ENCODE data around the gene CRBN. TPM values are rescaled to one million over a fixed set of nuclear protein-coding genes. Genes with fewer than 3 reads are reported as not detected.

Gene CRBN
- total and polyA plus RNA-seq, 2 of the 13 experiments (the other 11 are each of a cell fraction or from before 2014, with no cell fraction given) = 30.8 to 36.1 TPM

DNA sequence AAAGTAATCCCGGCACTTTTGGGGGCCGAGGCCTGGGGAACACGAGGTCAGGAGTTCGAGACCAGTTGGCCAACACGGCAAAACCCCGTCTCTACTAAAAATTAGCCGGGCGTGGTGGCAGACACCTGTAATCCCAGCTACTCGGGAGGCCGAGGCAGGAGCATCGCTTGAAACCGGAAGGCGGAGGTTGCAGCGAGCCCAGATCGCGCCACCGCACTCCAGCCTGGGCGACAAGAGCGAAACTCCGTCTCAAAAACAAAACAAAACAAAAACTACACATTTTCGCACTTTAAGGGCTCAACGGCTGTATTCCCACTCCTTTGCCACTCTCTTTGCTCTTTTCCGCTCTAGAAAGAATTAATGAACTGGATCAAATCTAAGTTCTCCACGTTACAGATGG, 53.5 kb downstream of the CRBN start (continued):
- TF ChIP-seq ESRRA (CRISPR knock-in tag; IDR thresholded peaks at IDR 0.05; ENCODE audit: low read depth) (no peak), RARG (CRISPR knock-in tag; IDR thresholded peaks at IDR 0.05; ENCODE audit: low read depth) (no peak), ZKSCAN1 (IDR thresholded peaks at IDR 0.05; ENCODE audit: low read length) (no peak), PAWR (CRISPR knock-in tag; IDR thresholded peaks at IDR 0.05; ENCODE audit: borderline replicate concordance) (no peak), ZNF333 (CRISPR knock-in tag; IDR thresholded peaks at IDR 0.05; ENCODE audit: borderline replicate concordance) (no peak), BCL6 (CRISPR knock-in tag; IDR thresholded peaks at IDR 0.05) (no peak), ZFP90 (CRISPR knock-in tag; IDR thresholded peaks at IDR 0.05; ENCODE audit: borderline replicate concordance) (no peak), TAF15 (IDR thresholded peaks at IDR 0.05; ENCODE audit: low read depth, low read length, poor library complexity, severe bottlenecking) (no peak), ZNF558 (CRISPR knock-in tag; IDR thresholded peaks at IDR 0.05; ENCODE audit: borderline replicate concordance) (0 out of 2 replicates have a peak, but pooled peaks have one; percentile 6), ZNF343 (CRISPR knock-in tag; IDR thresholded peaks at IDR 0.05) (no peak), TOPORS (CRISPR knock-in tag; IDR thresholded peaks at IDR 0.05) (no peak)
- TF ChIP-seq, protein P1, sequence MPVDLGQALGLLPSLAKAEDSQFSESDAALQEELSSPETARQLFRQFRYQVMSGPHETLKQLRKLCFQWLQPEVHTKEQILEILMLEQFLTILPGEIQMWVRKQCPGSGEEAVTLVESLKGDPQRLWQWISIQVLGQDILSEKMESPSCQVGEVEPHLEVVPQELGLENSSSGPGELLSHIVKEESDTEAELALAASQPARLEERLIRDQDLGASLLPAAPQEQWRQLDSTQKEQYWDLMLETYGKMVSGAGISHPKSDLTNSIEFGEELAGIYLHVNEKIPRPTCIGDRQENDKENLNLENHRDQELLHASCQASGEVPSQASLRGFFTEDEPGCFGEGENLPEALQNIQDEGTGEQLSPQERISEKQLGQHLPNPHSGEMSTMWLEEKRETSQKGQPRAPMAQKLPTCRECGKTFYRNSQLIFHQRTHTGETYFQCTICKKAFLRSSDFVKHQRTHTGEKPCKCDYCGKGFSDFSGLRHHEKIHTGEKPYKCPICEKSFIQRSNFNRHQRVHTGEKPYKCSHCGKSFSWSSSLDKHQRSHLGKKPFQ (CRISPR knock-in tag; IDR thresholded peaks at IDR 0.05; ENCODE audit: insufficient replicate concordance) = no peak

DNA sequence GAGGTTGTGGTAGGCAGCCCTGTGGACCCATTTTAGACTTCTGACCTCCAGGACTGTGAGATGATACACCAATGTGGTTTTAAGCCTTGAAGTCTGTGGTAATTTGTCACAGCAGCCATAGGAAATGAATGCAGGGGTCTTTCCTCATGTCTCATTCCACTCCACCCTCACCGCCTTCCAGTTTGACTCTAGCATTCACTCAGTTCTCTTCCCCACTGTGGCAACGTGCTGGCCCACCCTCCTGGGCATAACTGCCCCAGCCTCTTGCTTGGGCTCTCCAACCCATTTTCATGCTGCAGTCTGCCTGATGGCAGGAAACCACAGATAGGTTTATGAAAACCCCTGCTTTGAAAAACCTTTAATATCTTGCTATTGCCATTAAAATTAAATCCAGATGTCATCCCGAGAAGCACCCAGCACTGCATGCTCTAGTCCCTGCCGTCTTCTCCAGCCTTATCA, 60.1 kb downstream of the CRBN start:
- no peak for DNase-seq (ENCODE audit: low spot score)
- no peak for ATAC-seq
- no peaks in the 10 kb centered on the region for H3K9me3 ChIP-seq (ENCODE audit: low read length)
- no peaks in the 10 kb centered on the region for H3K27me3 ChIP-seq (ENCODE audit: control insufficient read depth in 1 of 2, insufficient read depth in 2 of 2, low read length in 2 of 2)
- no peak overlapping the region for H3K27ac ChIP-seq (ENCODE audit: extremely low read length, insufficient read depth, low read length)
- H4K20me1 ChIP-seq (ENCODE audit: insufficient read depth, low read length) = no peaks in the 10 kb centered on the region
- BruUV-seq (replicated peaks) = no TSS peak
- 32% methylated on average over 4 of the region's 4 CpGs for whole genome bisulfite sequencing (ENCODE audit: low lambda C conversion rate)
- no peak overlapping the region for H3K9ac ChIP-seq (ENCODE audit: insufficient read depth, low read depth, low read length)
- in situ Hi-C loops (cut with HindIII; ENCODE audit: extremely low pct_ligation_motif_present, low pct_unique_long_range_greater_than_20kb) = no loop called here
- no peaks in the 10 kb centered on the region for H3K4me1 ChIP-seq (ENCODE audit: insufficient read depth, low read length)
- no peaks in the 10 kb centered on the region for H3K36me3 ChIP-seq (replicated peaks in 1 of 2; ENCODE audit: control insufficient read depth in 1 of 2, insufficient read depth in 2 of 2, low read length in 2 of 2)
- ChIA-PET POLR2A (no interaction called here), CTCF (ENCODE audit: low intra/inter-chr PET ratio, low total read pairs) (no interaction called here)
- no peak overlapping the region for H2AFZ ChIP-seq (ENCODE audit: low read length)
- H3K4me2 ChIP-seq (ENCODE audit: low read depth, low read length) = no peak overlapping the region
- H3K79me2 ChIP-seq (ENCODE audit: insufficient read depth, low read length) = no peaks in the 10 kb centered on the region
- no peak for FAIRE-seq
- intact Hi-C loops (cut with micrococcal nuclease; ENCODE audit: unreplicated experiment) = no loop called here
- no peak overlapping the region for H3K4me3 ChIP-seq (replicated peaks in 1 of 3; ENCODE audit: insufficient read depth in 1 of 3, low read depth in 2 of 3, low read length in 3 of 3)
- TF ChIP-seq, protein P2, sequence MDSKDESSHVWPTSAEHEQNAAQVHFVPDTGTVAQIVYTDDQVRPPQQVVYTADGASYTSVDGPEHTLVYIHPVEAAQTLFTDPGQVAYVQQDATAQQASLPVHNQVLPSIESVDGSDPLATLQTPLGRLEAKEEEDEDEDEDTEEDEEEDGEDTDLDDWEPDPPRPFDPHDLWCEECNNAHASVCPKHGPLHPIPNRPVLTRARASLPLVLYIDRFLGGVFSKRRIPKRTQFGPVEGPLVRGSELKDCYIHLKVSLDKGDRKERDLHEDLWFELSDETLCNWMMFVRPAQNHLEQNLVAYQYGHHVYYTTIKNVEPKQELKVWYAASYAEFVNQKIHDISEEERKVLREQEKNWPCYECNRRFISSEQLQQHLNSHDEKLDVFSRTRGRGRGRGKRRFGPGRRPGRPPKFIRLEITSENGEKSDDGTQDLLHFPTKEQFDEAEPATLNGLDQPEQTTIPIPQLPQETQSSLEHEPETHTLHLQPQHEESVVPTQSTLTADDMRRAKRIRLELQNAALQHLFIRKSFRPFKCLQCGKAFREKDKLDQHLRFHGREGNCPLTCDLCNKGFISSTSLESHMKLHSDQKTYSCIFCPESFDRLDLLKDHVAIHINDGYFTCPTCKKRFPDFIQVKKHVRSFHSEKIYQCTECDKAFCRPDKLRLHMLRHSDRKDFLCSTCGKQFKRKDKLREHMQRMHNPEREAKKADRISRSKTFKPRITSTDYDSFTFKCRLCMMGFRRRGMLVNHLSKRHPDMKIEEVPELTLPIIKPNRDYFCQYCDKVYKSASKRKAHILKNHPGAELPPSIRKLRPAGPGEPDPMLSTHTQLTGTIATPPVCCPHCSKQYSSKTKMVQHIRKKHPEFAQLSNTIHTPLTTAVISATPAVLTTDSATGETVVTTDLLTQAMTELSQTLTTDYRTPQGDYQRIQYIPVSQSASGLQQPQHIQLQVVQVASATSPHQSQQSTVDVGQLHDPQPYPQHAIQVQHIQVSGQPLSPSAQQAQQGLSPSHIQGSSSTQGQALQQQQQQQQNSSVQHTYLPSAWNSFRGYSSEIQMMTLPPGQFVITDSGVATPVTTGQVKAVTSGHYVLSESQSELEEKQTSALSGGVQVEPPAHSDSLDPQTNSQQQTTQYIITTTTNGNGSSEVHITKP (CRISPR knock-in tag; IDR thresholded peaks at IDR 0.05; ENCODE audit: low read depth) = no peak
- TF ChIP-seq NCOA1 (CRISPR knock-in tag; IDR thresholded peaks at IDR 0.05) = no peak
- TF ChIP-seq FOSL1 (CRISPR knock-in tag; IDR thresholded peaks at IDR 0.05; ENCODE audit: borderline replicate concordance) = no peak
- TF ChIP-seq ZNF839 (CRISPR knock-in tag; IDR thresholded peaks at IDR 0.05; ENCODE audit: borderline replicate concordance) = no peak
- no peak for TF ChIP-seq ZNF468 (CRISPR knock-in tag; IDR thresholded peaks at IDR 0.05)
- TF ChIP-seq, protein P3, sequence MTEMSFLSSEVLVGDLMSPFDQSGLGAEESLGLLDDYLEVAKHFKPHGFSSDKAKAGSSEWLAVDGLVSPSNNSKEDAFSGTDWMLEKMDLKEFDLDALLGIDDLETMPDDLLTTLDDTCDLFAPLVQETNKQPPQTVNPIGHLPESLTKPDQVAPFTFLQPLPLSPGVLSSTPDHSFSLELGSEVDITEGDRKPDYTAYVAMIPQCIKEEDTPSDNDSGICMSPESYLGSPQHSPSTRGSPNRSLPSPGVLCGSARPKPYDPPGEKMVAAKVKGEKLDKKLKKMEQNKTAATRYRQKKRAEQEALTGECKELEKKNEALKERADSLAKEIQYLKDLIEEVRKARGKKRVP (CRISPR knock-in tag; IDR thresholded peaks at IDR 0.05) = no peak
- TF ChIP-seq REPIN1 (CRISPR knock-in tag; IDR thresholded peaks at IDR 0.05; ENCODE audit: borderline replicate concordance, low read depth) = no peak

Data from HepG2 (cell line).